GM04504 (cell line): ENCODE measurements around the gene FAM131A.

Experiments used
- DNase-seq: peaks from one replicate; pipeline ENCODE4 v3.0.0-alpha.2; 2012; ENCODE audit warnings: low read depth

Gene FAM131A

DNA sequence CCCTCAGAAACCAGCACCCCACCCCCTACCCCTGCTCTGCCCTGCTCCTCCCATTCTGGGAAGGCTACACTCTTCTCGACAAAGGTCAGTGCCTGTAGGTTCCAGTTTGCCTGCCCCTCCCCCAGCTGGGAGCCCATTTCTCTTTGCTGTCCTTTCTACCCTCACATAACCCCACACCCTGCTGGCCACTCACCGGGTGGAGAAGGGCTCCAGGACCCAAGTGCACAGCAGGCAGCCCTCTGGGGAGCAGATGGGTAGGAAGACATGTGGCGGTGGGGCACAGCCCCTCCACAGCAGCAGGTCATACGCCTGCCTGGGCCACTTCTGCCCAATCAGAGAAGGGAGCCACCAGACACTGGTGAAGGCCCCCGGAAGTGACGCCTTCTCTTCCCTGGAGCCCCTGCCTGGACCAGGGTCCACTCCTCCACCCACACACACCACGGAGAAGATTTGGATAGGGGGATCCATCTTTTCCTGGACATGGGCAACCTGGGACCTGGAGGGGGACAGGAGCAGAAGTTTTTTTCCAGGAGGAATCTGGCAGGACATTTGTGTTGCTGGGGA is 40.6 kb downstream of the FAM131A start, which contains the start of gene THPO:
THPO (minus strand) TSS at position 326 of the 564 bp plus-strand sequence. CDS start 1,948 bp downstream, outside the sequence.
- no peak for DNase-seq

DNA sequence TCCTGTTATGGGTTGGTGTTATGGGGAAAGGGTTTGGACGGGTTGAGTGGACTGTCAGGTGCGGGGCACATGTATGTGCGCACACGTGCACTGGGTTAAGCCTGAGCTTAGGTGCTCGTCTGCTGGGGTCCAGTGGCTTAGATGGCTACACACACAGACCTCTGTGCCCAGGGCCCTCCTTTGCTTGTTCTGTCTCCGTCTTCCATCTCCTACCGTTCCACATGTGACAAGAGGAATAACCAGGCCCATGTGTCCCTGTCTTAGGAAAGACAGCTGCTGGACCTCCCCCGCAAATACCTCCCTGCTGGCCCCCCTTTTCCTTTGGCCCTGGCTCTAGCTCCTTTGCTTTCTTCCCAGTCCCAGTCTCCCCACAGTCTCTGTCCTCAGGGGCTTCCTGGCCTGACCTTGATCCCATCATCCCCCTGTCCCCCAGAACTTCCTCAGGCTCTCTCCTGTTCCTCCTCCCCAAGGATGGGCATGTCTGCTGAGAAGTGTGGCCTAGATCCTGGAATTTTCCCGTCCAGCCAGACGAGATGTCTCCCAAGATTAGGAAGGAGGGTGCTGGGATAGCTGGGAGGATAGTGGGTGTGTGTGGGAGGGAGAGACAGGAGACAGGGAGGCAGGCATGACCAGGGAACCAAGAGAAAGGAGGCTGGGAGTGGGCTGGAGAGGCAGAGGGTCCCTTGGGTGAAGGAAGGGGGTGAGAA is 41.4 kb downstream of the FAM131A start:
- no peak for DNase-seq

DNA sequence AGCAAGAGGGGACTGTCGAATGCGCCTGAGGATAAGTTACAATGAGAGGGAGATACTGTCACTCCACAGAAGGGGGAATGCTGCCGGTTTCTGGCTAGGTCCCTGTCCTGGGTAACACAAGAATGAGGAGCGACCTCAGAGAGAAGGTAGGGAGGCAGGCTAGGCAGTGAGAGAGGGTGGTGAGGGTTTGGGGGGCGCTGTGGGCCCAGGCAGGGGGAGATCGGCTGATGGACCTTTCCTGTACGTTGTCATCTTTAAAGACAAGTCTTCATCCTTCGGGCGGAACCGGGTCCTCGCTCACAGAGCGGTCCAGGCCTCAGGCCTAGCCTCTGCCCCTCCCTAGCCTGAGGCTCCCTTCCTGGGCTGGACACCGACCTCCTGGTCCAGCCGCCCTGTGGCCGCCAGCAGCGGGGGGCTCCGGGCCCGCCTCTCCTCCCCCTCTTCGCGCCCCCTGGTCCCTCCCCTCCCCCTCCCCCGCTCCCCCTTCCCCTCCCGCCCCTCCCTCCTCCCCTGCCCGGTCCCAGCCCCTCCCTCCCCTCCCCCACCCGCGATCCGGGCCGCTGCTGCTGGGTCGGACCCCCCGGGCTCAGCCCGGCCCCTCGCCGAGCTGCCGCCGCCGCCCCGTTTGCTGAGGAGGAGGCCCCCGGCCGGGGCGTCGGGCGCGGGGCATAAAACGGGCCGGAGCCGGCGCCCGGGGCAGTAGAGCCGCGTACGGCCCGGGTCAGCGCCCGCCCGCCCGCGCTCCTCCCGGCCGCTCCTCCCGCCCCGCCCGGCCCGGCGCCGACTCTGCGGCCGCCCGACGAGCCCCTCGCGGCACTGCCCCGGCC is 42.2 kb downstream of the FAM131A start, which contains the start of gene CHRD:
CHRD (plus strand) TSS at position 697 of the 827 bp plus-strand sequence. CDS start 265 bp downstream, outside the sequence.
- no peak for DNase-seq

DNA sequence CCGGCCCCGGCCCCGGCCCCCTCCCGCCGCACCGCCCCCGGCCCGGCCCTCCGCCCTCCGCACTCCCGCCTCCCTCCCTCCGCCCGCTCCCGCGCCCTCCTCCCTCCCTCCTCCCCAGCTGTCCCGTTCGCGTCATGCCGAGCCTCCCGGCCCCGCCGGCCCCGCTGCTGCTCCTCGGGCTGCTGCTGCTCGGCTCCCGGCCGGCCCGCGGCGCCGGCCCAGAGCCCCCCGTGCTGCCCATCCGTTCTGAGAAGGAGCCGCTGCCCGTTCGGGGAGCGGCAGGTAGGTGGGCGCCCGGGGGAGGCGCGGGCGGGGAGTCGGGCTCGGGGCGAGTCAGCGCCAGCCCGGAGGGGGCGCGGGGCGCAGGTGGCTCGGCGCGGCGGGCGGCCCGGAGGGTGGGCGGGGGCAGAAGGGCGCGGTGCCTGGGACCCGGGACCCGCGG is 42.8 kb downstream of the FAM131A start:
- no peak for DNase-seq

DNA sequence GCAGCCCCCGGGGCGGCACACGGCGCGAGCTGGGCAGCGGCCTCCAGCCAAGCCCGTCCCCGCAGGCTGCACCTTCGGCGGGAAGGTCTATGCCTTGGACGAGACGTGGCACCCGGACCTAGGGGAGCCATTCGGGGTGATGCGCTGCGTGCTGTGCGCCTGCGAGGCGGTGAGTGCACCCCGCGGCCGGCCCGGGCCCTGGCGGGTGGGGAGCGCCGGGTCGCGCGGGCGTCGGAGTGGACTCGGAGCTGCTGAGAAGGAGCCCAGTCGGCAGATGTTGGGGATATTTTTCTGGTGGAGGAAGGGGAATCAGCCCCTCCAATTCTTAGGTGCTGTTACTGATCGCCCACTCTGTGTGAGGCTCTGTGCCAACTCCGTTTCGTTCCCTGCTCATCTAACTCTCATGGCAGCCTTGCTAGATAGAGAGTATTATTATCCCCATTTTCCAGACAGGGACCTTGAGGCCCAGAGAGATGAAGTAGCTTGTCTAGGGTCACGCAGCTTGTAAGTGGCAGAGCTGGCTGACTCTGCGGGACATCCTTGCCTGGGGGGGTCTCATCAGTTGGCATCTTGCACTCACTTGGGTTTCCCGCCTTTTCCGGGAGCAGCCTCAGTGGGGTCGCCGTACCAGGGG is 43.3 kb downstream of the FAM131A start:
- no peak for DNase-seq

DNA sequence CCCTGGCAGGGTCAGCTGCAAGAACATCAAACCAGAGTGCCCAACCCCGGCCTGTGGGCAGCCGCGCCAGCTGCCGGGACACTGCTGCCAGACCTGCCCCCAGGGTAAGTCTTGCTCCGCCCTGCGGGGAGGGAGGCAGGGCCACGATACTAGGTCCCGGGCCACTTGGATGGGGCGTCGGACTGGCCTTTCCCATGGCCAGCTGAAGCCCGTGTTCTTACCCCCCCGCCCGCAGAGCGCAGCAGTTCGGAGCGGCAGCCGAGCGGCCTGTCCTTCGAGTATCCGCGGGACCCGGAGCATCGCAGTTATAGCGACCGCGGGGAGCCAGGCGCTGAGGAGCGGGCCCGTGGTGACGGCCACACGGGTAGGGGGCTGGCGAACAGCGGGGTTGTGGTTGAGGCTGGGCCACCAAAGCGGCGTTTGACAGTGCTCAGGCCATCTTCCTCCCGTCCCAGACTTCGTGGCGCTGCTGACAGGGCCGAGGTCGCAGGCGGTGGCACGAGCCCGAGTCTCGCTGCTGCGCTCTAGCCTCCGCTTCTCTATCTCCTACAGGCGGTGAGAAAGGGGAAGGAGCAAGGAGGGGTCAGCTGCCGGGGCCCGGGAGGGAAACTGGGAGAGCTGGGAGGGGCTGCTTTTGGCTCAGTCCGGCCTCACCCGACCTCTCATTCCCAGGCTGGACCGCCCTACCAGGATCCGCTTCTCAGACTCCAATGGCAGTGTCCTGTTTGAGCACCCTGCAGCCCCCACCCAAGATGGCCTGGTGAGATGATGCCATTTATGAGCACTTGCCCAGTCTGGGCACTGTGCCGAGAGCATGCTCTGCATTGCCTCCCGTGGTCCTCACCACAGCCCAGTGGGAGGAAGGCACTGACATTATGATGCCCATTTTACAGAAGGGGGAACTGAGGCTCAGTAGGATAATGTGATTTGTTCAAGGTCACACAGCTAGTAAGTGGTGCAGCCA is 44.1 kb downstream of the FAM131A start:
- DNase-seq = no peak

DNA sequence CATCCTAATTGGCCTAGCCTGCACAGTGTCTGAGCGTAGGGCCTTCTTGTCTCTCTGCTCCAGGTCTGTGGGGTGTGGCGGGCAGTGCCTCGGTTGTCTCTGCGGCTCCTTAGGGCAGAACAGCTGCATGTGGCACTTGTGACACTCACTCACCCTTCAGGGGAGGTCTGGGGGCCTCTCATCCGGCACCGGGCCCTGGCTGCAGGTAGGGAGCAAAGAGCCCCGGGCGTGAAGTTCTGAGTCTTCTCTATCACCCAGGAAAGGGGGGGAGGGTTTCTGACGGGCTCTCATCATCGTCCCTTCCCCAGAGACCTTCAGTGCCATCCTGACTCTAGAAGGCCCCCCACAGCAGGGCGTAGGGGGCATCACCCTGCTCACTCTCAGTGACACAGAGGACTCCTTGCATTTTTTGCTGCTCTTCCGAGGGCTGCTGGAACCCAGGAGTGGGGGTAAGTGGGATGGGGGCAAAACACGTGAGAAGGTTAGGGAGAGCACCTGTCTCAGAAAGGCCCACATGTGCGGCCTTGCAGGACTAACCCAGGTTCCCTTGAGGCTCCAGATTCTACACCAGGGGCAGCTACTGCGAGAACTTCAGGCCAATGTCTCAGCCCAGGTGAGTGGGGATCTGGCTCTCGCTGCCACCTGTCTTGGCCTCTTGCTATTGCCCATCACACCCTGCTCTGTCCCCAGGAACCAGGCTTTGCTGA is 45.1 kb downstream of the FAM131A start:
- no peak for DNase-seq

DNA sequence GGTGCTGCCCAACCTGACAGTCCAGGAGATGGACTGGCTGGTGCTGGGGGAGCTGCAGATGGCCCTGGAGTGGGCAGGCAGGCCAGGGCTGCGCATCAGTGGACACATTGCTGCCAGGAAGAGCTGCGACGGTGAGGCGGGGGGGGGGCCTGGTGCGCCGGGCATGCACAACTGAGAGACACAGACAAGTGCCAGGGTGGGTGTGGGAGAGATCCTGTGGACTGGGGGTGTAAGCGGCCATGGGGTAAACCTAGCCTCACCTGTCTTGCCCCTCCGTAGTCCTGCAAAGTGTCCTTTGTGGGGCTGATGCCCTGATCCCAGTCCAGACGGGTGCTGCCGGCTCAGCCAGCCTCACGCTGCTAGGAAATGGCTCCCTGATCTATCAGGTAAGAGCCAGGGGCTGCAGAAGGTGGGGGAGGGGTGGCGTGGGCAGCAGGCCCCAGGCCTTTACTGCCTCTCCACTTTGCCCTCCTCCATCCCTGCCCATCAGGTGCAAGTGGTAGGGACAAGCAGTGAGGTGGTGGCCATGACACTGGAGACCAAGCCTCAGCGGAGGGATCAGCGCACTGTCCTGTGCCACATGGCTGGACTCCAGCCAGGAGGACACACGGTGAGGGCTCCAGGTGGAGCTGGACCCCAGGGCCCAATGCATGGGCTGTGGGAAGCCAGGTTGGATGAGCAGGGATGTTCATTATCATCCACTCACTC is 45.8 kb downstream of the FAM131A start:
- DNase-seq = no peak

DNA sequence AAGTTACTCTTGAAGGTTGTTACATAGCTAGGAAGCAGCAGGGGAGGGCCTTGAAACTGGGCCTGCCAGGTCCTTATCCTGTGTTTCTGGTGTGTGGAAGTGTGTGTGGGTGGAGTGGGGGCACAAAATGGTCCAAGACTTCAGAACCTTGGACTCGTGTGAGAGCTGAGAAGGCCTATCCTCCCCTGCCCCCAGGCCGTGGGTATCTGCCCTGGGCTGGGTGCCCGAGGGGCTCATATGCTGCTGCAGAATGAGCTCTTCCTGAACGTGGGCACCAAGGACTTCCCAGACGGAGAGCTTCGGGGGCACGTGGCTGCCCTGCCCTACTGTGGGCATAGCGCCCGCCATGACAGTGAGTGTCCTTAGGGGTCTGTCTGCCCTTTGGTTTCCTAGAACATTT is 46.9 kb downstream of the FAM131A start:
- no peak for DNase-seq

DNA sequence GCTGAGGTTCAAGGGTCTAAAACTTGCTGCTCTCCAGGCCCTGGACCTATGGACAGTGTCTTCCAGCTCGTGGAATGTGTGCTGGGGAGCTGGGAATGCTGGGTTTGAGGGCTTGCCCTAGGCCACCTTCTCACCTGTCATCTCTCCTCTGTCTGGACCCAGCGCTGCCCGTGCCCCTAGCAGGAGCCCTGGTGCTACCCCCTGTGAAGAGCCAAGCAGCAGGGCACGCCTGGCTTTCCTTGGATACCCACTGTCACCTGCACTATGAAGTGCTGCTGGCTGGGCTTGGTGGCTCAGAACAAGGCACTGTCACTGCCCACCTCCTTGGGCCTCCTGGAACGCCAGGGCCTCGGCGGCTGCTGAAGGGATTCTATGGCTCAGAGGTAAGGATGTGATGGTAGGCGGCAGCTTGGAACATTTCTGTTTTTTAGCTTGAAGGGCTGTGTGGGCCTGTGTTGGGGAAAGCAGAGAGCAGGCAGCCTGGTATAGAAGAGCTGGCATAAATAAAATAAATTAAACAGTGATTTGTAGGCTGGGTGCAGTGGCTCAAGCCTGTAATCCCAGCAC is 47.5 kb downstream of the FAM131A start:
- DNase-seq = no peak

DNA sequence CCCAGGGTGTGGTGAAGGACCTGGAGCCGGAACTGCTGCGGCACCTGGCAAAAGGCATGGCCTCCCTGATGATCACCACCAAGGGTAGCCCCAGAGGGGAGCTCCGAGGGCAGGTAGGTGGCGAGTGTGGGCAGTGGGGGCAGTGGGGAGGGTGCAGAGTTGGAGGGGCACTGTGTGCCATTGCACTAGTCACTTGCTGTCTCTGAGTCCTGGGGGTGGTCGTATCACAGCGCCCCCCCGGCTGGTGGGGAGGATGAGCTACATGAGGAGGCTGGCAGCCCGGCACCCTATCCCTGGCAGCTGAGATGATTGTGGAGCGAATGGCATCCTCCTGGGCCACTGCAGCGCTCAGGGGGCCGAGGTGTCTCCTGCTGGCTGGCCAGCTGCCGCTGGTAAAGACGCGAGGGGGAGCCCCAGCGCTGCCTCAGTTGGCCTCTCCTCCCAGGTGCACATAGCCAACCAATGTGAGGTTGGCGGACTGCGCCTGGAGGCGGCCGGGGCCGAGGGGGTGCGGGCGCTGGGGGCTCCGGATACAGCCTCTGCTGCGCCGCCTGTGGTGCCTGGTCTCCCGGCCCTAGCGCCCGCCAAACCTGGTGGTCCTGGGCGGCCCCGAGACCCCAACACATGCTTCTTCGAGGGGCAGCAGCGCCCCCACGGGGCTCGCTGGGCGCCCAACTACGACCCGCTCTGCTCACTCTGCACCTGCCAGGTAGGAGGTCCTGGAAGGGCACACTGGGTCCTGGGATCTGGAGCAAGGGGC is 48.8 kb downstream of the FAM131A start:
- no peak for DNase-seq

DNA sequence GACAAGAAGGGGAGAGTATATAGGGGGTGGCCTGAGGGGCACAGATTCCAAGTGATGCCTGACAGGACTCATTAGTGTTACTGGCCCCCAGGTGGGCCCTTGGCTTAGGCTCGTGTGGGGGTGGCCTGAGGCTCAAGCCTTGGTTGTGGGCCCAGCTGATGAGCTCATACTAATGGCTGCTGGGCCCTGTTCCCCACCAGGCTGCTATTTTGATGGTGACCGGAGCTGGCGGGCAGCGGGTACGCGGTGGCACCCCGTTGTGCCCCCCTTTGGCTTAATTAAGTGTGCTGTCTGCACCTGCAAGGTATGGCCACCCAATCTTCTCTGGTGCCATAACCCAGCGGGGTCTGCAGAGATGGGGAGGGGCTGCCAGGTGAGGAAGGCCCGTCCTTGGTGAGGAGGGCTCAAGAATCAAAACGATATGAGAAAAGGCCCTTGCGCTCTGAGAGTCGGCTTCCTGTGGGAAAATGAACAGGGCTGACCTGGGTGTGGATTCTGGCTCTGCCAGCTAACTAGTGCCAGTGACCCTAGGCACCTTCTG is 49.8 kb downstream of the FAM131A start:
- DNase-seq = no peak

DNA sequence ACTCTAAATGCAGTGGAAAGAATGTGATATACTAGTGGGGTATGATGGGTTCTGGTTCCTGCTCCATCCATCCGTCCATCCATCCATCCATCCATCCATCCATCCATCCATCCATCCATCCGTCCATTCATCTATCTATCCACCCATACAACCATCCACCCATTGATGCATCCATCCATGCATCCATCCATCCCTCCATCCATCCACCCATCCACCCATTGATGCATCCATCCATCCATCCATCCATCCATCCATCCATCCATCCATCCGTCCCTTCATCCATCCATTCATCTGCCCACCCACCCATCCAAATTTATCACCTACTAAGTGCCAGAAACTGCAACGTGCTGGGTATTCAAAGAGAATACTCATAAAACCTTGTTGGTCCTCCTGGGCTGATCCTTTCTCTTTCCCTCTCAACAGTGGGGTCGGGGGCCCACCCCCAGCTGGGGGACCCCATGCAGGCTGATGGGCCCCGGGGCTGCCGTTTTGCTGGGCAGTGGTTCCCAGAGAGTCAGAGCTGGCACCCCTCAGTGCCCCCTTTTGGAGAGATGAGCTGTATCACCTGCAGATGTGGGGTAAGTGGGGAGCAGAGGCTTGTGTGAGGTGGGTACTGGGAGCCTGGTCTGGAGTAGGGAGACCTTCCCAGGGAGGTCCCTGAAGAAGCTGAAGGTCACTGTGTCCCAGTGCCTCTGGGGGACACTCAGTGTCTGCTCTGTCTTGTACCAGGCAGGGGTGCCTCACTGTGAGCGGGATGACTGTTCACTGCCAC is 51.0 kb downstream of the FAM131A start:
- no peak for DNase-seq

DNA sequence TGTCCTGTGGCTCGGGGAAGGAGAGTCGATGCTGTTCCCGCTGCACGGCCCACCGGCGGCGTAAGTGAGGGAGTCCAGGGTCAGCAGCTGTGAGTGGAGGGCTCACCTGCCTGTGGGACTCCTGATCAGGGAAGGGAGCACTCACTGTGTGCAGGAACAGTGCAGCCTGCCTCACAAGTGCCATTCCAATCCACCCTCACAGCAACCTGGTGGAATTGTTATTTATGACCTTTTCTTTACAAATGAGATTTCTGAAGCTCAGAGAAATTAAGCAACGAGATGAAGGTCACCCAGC is 51.5 kb downstream of the FAM131A start:
- no peak for DNase-seq

DNA sequence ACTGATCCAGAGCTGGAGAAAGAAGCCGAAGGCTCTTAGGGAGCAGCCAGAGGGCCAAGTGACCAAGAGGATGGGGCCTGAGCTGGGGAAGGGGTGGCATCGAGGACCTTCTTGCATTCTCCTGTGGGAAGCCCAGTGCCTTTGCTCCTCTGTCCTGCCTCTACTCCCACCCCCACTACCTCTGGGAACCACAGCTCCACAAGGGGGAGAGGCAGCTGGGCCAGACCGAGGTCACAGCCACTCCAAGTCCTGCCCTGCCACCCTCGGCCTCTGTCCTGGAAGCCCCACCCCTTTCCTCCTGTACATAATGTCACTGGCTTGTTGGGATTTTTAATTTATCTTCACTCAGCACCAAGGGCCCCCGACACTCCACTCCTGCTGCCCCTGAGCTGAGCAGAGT is 52.0 kb downstream of the FAM131A start:
- no peak for DNase-seq

DNA sequence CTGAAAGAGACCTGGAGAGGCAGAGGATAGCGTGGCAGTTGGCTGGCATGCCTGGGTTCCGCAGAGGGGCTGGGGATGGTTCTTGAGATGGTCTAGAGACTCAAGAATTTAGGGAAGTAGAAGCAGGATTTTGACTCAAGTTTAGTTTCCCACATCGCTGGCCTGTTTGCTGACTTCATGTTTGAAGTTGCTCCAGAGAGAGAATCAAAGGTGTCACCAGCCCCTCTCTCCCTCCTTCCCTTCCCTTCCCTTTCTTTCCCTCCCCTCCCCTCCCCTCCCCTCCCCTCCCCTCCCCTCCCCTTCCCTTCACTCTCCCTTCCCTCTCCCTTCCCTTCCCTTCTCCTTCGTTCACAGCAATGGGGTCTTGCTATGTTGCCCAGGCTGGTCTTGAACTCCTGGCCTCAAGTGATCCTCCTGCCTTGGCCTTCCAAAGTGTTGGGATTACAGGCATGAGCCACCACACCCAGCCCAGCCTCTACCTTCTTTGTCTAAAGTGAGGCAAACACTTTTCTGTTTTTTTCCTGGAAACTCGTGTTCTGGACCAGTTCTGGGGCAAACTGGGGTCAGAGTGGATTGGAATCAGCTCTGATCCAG is 52.6 kb downstream of the FAM131A start:
- no peak for DNase-seq

DNA sequence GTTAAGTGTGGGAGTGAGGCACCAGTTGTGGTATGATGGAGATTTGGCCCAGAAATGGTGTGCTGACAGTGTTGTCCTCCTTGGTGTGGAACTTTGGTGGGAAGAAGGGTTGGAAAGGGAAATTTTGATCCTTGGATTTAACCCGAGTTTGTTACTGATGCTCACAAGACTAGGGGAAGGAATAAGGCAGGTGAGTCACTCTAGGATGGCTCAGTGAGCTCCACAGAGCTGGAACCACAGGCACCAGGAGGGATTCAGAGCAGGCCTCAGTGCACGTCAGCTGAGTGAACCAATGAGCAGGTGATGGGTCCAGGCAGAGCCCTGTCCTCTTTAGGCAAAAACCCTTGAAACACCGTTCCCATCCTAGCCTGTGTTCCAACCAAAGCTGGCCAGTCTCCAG is 53.9 kb downstream of the FAM131A start:
- DNase-seq = no peak

DNA sequence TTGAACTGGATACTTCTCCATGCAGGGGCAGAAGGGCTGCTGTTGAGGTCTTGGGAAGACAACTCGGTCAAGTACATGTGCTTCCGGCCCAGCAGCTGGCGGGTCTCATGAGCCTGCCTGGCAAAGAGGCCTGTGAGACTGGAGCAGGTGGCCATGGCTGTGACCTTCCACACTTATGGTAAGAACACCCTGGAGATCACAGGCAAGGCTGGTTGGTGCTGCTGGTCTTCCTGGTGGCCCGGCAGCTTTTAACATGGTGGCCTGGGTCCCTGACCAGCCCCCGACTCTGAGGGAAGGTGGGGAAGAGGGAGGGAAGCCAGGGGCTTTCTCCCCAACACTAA is 57.9 kb downstream of the FAM131A start:
- DNase-seq = no peak
